NCI-H146 treated with DMSO at 0.1 percent for 48 hours (cell line): ENCODE results near the gene PCK2.

Experiments used
- DNase-seq: peaks from one replicate; lab custom pipeline; 2025; ENCODE audit not compliant: unreplicated experiment; lab: John Stamatoyannopoulos, UW

The PCK2 gene

DNA sequence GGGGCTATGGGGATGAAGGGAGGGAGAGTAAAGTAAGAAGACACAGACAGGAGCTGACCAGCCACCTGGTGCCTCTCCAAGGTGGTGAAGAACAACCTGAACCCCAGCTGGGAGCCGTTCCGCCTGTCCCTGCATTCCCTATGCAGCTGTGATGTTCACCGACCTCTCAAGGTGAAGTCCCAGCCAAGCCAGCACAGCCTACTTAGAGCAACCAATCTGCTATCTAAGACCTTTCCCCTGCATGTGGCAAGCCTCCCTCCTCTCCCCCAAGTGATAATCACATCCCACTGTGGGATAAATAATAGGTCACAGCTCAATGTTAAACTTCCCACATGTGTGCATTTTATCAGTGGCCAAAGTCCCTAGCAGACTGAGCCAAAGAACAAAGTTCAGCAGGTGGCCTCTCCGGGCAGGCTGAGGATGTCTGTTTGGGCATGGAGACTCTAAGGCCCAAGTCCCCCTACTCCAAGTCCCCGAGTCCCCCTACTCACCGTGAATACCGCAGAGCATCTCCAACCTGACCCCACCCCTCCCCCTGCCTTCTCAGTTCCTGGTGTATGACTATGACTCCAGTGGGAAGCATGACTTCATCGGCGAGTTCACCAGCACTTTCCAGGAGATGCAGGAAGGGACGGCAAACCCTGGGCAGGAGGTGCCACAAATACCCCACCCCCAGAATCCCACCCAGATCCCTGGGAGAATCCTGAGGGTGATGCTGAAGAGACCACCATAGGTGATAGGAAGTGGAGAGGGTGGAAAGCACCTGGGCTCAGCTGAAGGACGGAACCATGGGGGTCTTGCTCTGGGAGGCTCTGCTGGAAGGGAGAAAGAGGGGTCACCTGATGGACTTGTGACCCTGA is 19.3 kb upstream of the PCK2 start:
- DNase-seq = no peak

GRCh38 chr14:24075485-24076301 is 18.4 kb upstream of the PCK2 start:
- DNase-seq = no peak

GRCh38 chr14:24076302-24076601 is 17.9 kb upstream of the PCK2 start:
- DNase-seq = no peak

GRCh38 chr14:24077086-24077485 is 17.0 kb upstream of the PCK2 start:
- no peak for DNase-seq

DNA sequence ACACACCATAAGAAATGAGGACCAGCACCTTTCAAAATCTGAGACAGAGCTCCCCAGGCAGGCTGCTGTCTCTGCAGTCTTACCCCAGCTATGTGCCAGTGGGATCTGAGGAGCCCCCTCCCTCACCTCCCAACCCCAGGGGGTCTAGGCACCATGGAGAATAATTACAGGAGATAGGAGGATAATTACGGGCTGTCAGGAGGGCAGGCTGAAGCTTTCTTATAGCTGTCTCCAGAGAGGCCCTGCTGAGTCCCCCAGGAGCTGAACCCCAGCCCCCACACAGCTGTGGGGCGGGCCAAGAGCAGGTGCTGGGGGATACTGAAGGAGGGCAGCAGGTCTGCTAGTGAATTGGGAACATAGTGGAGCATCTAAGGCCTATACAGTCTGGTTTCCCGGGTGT is 16.0 kb upstream of the PCK2 start:
- peak; percentile 86 for DNase-seq

GRCh38 chr14:24079491-24080141 is 14.5 kb upstream of the PCK2 start:
- DNase-seq = no peak

- no peak for DNase-seq
Measured at GRCh38 chr14:24080142-24080530, 14.0 kb upstream of the PCK2 start.

DNA sequence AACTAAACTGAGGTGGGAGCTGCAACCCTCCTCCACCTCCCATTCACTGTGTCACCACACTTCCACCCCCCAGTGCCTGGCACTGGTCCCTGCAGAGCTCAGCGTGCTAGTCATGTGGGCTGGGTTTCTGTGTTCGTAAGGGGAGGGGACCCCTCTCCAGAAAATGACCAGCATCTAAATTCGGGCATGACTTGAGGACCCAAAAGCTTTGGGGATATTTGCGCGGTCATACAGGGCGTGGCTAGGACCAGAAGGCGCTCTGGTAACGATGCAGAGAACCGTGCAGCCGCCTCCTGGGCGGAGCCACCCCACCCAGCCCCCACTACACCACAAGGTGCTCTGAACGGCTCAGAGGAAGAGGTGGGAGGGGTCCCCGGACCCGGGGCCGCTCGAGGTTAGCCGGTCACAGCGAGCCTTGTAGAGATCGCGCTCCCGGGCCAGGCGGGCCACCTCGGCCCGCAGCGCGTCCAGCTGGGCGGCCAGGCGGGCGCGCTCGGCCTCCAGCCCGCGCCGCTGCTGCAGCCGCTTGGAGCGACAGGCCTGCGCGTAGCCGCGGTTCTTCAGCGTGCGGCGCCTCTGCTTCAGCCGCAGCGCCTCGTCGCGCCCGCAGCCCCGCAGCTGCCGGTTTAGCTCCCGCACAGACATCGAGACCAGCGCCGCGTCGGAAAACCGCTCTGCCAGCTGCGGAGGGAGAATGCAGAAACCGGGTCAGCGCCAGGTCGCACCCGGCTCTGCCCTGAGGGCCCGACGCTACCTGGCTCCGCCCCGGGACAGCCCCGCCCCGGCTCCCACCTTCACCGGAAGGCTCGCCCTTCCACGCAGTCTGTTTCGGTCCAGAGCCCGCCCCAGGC is 13.0 kb upstream of the PCK2 start:
- DNase-seq = peak; percentile 57

DNA sequence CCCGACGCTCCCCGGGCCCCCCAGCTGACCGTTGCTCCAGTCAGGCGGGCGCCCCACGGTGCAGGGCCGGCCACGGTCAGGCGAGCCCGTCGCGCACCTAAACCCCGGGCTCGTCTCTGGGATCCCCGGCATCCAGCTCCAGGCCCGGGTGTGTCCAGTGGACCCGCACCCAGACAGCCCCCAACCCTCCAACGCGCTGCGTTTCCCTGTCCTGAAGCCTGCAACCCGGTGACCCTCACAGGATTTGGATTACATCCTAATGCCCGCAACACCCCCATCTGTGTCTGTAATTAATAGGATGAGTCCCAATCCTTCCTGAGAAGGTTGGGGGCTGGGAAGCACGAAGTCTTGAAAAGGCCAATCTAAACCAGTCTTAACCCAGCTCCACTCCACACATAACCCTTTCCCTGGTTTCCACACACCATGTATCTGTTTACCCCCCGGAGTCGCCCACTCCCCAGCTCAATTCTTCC is 12.3 kb upstream of the PCK2 start:
- DNase-seq = no peak

GRCh38 chr14:24082411-24083080 is 11.6 kb upstream of the PCK2 start:
- DNase-seq = no peak

- no peak for DNase-seq
Measured at GRCh38 chr14:24083462-24083861, 10.6 kb upstream of the PCK2 start.

- no peak for DNase-seq
Measured at GRCh38 chr14:24084440-24084839, 9.7 kb upstream of the PCK2 start.

DNA sequence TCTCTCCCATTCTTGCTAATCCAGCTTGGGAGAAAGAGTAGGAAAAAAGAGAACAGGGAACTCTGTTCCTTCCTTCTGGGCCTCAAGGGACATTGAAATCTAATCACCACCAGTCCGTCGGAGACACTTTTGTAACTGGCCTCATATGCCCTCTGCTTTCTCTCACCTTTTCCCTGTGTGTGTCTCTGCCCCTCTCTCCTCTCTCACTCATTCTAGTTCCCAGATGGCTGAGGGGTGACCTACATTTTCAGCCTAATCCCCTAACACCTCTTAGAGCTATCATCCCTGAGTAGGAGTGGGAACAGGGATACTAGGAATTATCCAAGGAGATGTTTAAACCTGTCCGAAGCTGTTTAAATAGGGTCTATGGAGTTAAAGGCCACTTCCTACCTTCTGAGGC is 8.9 kb upstream of the PCK2 start:
- DNase-seq = no peak

GRCh38 chr14:24086193-24086955 is 7.7 kb upstream of the PCK2 start:
- DNase-seq = no peak

GRCh38 chr14:24087004-24087403 is 7.1 kb upstream of the PCK2 start:
- DNase-seq = no peak

- no peak for DNase-seq
Measured at GRCh38 chr14:24088095-24088494, 6.0 kb upstream of the PCK2 start.

- no peak for DNase-seq
Measured at GRCh38 chr14:24089890-24090289, 4.2 kb upstream of the PCK2 start.

- DNase-seq = no peak
Measured at GRCh38 chr14:24092110-24092504, 2.0 kb upstream of the PCK2 start.

GRCh38 chr14:24092505-24093206 is 1.5 kb upstream of the PCK2 start:
- DNase-seq = no peak
